Thyroid gland (tissue), 4 donors: ENCODE measurements around the gene SDCCAG8. TPM values are rescaled to one million over a fixed set of nuclear protein-coding genes. Genes with fewer than 3 reads are reported as not detected.
"Not testable (repeated sequence)": the region's sequence is repeated elsewhere in the genome, so short reads cannot be mapped to it uniquely, and the experiment has no call there.

Experiments used
- DNase-seq, 2 donors: peaks; one replicate each; pipeline ENCODE4 v3.0.0-alpha.2; 2019
- H3K27ac ChIP-seq, 3 donors: fragments of 200-600 bp; sonication (generic); 1 replicate in 2 of 3; 2 replicates in 1 of 3; pipeline ENCODE4 v1.5.1; 2016 to 2019; ENCODE audit warnings: mild to moderate bottlenecking in 1 of 3, moderate library complexity in 1 of 3
- H3K27me3 ChIP-seq: fragments of 200-600 bp; sonication (generic); one replicate; pipeline ENCODE4 v1.5.1; 2019
- H3K36me3 ChIP-seq, 2 donors: fragments of 200-600 bp; sonication (generic); one replicate each; pipeline ENCODE4 v1.5.1; 2016 to 2019
- H3K4me1 ChIP-seq, 2 donors: fragments of 200-600 bp; sonication (generic); one replicate each; pipeline ENCODE4 v1.5.1; 2017 to 2019
- H3K4me3 ChIP-seq, 3 donors: fragments of 200-600 bp; sonication (generic); replicated peaks in 1 of 3; 1 replicate in 2 of 3; 2 replicates in 1 of 3; pipeline ENCODE4 v1.5.1; 2016; ENCODE audit warnings: mild to moderate bottlenecking in 1 of 3
- H3K9me3 ChIP-seq: fragments of 200-600 bp; sonication (generic); one replicate; pipeline ENCODE4 v1.5.1; 2017
- CTCF ChIP-seq, 6 experiments: fragments of 200-600 bp in 3 of 6; fragments of 450-650 bp in 3 of 6; sonication (generic) in 3 of 6; IDR thresholded peaks; one replicate each; pipeline ENCODE4 v1.5.1; 2016 to 2019; ENCODE audit warnings: antibody characterized with exemption in 6 of 6, mild to moderate bottlenecking in 2 of 6, inconsistent platforms in 1 of 6, moderate library complexity in 1 of 6
- POLR2A ChIP-seq, 2 donors: fragments of 450-650 bp; IDR thresholded peaks; one replicate each; pipeline ENCODE4 v1.6.1; 2017; ENCODE audit warnings: antibody characterized with exemption in 2 of 2, mild to moderate bottlenecking in 2 of 2, moderate library complexity in 1 of 2
- WGBS, 2 donors: methylation state at CpG; one replicate each; pipeline ENCODE4 v1.1.5; 2017; 5-methylcytosine and 5-hydroxymethylcytosine counted together
- intact Hi-C: fragments of 100-400 bp; cut with DNase I; formaldehyde crosslinking; loops from one replicate; pipeline ENCODE4 v1.15.1; 2023
- total RNA-seq, 4 donors: library from RNA; depleted of rRNA; stranded (reverse); fragments of >200 nt; gene quantifications; one replicate each; pipeline ENCODE4 v1.2.3, GENCODE V29; 2016

Gene SDCCAG8
- total RNA-seq = 100 to 1,000 TPM; 105 to 193 (median 115) TPM

GRCh38 chr1:243255791-243256512, at the start of gene SDCCAG8:
Gene SDCCAG8, plus strand, starts transcription at chr1:243256041. Its CDS starts 133 bp downstream, at chr1:243256174.
- Histone ChIP-seq H3K36me3 (no peaks in the 10 kb centered on the region), H3K27ac (peak within 1 kb of the TSS; percentile 95 to 99 (median 99)), H3K27me3 (no peaks in the 10 kb centered on the region), H3K4me3 (peak within 1 kb of the TSS; percentile 61 to 79 (median 77)), H3K4me1 (peaks cover 24 to 33% of the 10 kb centered on the region in 2 donors), H3K9me3 (no peaks in the 10 kb centered on the region)
- WGBS, 2 donors = 0 to 1% methylated on average over 21 to 28 of the region's 32 CpGs
- peak; percentile 99 for DNase-seq
- intact Hi-C loops = no loop called here
- peak; percentile 81 to 95 for TF ChIP-seq POLR2A (IDR thresholded peaks at IDR 0.05)
- TF ChIP-seq CTCF (IDR thresholded peaks at IDR 0.05) = no peak

- H3K27me3 ChIP-seq, H3K4me1 ChIP-seq, H3K27ac ChIP-seq, H3K36me3 ChIP-seq, H3K4me3 ChIP-seq, H3K9me3 ChIP-seq, intact Hi-C loops, DNase-seq: not testable (repeated sequence)
- 61 to 68% methylated on average over 3 of the region's 3 CpGs for WGBS, 2 donors
Measured at GRCh38 chr1:243211984-243212383, 43.9 kb upstream of the SDCCAG8 start.

GRCh38 chr1:243213045-243213787, 42.6 kb upstream of the SDCCAG8 start:
- TF ChIP-seq CTCF (IDR thresholded peaks at IDR 0.05) (no peak), POLR2A (IDR thresholded peaks at IDR 0.05) (no peak)
- DNase-seq = no peak
- intact Hi-C loops = no loop called here
- no peak overlapping the region for H3K27ac ChIP-seq
- H3K36me3 ChIP-seq = no peaks in the 10 kb centered on the region
- peaks cover 0 to 6% of the 10 kb centered on the region in 2 donors for H3K4me1 ChIP-seq
- no peaks in the 10 kb centered on the region for H3K27me3 ChIP-seq
- 80% methylated on average over 4 of the region's 4 CpGs for WGBS, 2 donors
- no peak overlapping the region for H3K4me3 ChIP-seq
- no peaks in the 10 kb centered on the region for H3K9me3 ChIP-seq

GRCh38 chr1:243215276-243215875, 40.5 kb upstream of the SDCCAG8 start:
- H3K27ac ChIP-seq, H3K4me3 ChIP-seq, H3K36me3 ChIP-seq, H3K4me1 ChIP-seq, H3K9me3 ChIP-seq, H3K27me3 ChIP-seq, DNase-seq, intact Hi-C loops: not testable (repeated sequence)
- 88 to 92% methylated on average over 12 of the region's 12 CpGs for WGBS, 2 donors

GRCh38 chr1:243216741-243217140, 39.1 kb upstream of the SDCCAG8 start:
- H3K4me1 ChIP-seq = peaks cover 0 to 6% of the 10 kb centered on the region in 2 donors
- intact Hi-C loops = no loop called here
- 96 to 98% methylated on average over 2 of the region's 2 CpGs for WGBS, 2 donors
- no peaks in the 10 kb centered on the region for H3K27me3 ChIP-seq
- no peak overlapping the region for H3K27ac ChIP-seq
- TF ChIP-seq POLR2A (IDR thresholded peaks at IDR 0.05) (no peak), CTCF (IDR thresholded peaks at IDR 0.05) (no peak)
- H3K9me3 ChIP-seq = no peaks in the 10 kb centered on the region
- no peak for DNase-seq
- peaks cover 4 to 8% of the 10 kb centered on the region in 2 donors for H3K36me3 ChIP-seq
- H3K4me3 ChIP-seq = no peak overlapping the region
